ENCODE measurements around the gene SLC22A3. TPM values are rescaled to one million over a fixed set of nuclear protein-coding genes. Genes with fewer than 3 reads are reported as not detected.

Gene SLC22A3
- total RNA-seq, 1 experiment from 2014 or later, result 4.1 TPM

DNA sequence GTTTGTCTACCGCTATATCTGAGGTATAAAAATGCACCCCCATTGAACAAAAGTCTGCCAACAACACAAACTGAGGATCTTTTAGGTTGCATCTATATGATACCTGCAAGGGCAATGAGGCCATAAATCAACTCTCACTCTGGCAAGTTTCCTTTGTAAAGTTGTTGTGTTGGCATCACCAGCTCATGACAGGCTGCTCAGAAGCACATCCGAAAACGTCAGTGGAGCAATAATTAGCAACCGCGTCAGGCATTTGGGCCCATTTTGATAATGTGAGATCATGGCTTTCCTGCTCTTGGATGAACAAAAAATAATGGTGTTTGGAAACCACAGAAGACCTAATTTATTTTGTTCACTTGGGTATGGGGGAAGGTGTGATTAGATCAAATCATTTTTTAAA, 12.0 kb upstream of the SLC22A3 start:
- no peak overlapping the region for H3K27ac Mint-ChIP-seq
- H3K4me3 Mint-ChIP-seq, result no peak overlapping the region
- peaks cover 15% of the 10 kb centered on the region; the same call in 1 of the 2 replicates for H3K9me3 Mint-ChIP-seq
- H3K4me1 Mint-ChIP-seq, result peaks cover 7% of the 10 kb centered on the region; the same call in 1 of the 2 replicates
- no peak for ATAC-seq
- POLR2A ChIA-PET, result no interaction called here
- no peak for DNase-seq (ENCODE audit: low spot score)
- CTCF ChIA-PET, result no interaction called here
- no peaks in the 10 kb centered on the region for H3K36me3 Mint-ChIP-seq
- no peak for TF ChIP-seq GRHL2 (CRISPR knock-in tag; IDR thresholded peaks at IDR 0.05; ENCODE audit: insufficient replicate concordance, severe bottlenecking)
- TF ChIP-seq, protein P1, sequence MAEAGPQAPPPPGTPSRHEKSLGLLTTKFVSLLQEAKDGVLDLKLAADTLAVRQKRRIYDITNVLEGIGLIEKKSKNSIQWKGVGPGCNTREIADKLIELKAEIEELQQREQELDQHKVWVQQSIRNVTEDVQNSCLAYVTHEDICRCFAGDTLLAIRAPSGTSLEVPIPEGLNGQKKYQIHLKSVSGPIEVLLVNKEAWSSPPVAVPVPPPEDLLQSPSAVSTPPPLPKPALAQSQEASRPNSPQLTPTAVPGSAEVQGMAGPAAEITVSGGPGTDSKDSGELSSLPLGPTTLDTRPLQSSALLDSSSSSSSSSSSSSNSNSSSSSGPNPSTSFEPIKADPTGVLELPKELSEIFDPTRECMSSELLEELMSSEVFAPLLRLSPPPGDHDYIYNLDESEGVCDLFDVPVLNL (CRISPR knock-in tag; IDR thresholded peaks at IDR 0.05; ENCODE audit: borderline replicate concordance, low read depth), result no peak
- TF ChIP-seq CREM (CRISPR knock-in tag; IDR thresholded peaks at IDR 0.05), result no peak
- TF ChIP-seq, protein P2, sequence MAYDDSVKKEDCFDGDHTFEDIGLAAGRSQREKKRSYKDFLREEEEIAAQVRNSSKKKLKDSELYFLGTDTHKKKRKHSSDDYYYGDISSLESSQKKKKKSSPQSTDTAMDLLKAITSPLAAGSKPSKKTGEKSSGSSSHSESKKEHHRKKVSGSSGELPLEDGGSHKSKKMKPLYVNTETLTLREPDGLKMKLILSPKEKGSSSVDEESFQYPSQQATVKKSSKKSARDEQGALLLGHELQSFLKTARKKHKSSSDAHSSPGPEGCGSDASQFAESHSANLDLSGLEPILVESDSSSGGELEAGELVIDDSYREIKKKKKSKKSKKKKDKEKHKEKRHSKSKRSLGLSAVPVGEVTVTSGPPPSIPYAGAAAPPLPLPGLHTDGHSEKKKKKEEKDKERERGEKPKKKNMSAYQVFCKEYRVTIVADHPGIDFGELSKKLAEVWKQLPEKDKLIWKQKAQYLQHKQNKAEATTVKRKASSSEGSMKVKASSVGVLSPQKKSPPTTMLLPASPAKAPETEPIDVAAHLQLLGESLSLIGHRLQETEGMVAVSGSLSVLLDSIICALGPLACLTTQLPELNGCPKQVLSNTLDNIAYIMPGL (CRISPR knock-in tag; IDR thresholded peaks at IDR 0.05), result no peak
- TF ChIP-seq TP53 (CRISPR knock-in tag; IDR thresholded peaks at IDR 0.05), result no peak
- TF ChIP-seq, protein P3, sequence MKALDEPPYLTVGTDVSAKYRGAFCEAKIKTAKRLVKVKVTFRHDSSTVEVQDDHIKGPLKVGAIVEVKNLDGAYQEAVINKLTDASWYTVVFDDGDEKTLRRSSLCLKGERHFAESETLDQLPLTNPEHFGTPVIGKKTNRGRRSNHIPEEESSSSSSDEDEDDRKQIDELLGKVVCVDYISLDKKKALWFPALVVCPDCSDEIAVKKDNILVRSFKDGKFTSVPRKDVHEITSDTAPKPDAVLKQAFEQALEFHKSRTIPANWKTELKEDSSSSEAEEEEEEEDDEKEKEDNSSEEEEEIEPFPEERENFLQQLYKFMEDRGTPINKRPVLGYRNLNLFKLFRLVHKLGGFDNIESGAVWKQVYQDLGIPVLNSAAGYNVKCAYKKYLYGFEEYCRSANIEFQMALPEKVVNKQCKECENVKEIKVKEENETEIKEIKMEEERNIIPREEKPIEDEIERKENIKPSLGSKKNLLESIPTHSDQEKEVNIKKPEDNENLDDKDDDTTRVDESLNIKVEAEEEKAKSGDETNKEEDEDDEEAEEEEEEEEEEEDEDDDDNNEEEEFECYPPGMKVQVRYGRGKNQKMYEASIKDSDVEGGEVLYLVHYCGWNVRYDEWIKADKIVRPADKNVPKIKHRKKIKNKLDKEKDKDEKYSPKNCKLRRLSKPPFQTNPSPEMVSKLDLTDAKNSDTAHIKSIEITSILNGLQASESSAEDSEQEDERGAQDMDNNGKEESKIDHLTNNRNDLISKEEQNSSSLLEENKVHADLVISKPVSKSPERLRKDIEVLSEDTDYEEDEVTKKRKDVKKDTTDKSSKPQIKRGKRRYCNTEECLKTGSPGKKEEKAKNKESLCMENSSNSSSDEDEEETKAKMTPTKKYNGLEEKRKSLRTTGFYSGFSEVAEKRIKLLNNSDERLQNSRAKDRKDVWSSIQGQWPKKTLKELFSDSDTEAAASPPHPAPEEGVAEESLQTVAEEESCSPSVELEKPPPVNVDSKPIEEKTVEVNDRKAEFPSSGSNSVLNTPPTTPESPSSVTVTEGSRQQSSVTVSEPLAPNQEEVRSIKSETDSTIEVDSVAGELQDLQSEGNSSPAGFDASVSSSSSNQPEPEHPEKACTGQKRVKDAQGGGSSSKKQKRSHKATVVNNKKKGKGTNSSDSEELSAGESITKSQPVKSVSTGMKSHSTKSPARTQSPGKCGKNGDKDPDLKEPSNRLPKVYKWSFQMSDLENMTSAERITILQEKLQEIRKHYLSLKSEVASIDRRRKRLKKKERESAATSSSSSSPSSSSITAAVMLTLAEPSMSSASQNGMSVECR (CRISPR knock-in tag; IDR thresholded peaks at IDR 0.05; ENCODE audit: borderline replicate concordance), result no peak
- TF ChIP-seq JAZF1 (CRISPR knock-in tag; IDR thresholded peaks at IDR 0.05), result no peak
- TF ChIP-seq, protein P4, sequence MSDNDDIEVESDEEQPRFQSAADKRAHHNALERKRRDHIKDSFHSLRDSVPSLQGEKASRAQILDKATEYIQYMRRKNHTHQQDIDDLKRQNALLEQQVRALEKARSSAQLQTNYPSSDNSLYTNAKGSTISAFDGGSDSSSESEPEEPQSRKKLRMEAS (CRISPR knock-in tag; IDR thresholded peaks at IDR 0.05), result no peak
- TF ChIP-seq JUN (CRISPR knock-in tag; IDR thresholded peaks at IDR 0.05), result no peak
- TF ChIP-seq RELA (CRISPR knock-in tag; IDR thresholded peaks at IDR 0.05; ENCODE audit: borderline replicate concordance), result no peak
- no peak for TF ChIP-seq ZNF671 (CRISPR knock-in tag; IDR thresholded peaks at IDR 0.05)
- TF ChIP-seq, protein P5, sequence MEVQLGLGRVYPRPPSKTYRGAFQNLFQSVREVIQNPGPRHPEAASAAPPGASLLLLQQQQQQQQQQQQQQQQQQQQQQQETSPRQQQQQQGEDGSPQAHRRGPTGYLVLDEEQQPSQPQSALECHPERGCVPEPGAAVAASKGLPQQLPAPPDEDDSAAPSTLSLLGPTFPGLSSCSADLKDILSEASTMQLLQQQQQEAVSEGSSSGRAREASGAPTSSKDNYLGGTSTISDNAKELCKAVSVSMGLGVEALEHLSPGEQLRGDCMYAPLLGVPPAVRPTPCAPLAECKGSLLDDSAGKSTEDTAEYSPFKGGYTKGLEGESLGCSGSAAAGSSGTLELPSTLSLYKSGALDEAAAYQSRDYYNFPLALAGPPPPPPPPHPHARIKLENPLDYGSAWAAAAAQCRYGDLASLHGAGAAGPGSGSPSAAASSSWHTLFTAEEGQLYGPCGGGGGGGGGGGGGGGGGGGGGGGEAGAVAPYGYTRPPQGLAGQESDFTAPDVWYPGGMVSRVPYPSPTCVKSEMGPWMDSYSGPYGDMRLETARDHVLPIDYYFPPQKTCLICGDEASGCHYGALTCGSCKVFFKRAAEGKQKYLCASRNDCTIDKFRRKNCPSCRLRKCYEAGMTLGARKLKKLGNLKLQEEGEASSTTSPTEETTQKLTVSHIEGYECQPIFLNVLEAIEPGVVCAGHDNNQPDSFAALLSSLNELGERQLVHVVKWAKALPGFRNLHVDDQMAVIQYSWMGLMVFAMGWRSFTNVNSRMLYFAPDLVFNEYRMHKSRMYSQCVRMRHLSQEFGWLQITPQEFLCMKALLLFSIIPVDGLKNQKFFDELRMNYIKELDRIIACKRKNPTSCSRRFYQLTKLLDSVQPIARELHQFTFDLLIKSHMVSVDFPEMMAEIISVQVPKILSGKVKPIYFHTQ (CRISPR knock-in tag; IDR thresholded peaks at IDR 0.05), result no peak
- TF ChIP-seq, protein P6, sequence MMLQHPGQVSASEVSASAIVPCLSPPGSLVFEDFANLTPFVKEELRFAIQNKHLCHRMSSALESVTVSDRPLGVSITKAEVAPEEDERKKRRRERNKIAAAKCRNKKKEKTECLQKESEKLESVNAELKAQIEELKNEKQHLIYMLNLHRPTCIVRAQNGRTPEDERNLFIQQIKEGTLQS (CRISPR knock-in tag; conservative IDR thresholded peaks at IDR 0.05), result no peak
- TF ChIP-seq, protein P7, sequence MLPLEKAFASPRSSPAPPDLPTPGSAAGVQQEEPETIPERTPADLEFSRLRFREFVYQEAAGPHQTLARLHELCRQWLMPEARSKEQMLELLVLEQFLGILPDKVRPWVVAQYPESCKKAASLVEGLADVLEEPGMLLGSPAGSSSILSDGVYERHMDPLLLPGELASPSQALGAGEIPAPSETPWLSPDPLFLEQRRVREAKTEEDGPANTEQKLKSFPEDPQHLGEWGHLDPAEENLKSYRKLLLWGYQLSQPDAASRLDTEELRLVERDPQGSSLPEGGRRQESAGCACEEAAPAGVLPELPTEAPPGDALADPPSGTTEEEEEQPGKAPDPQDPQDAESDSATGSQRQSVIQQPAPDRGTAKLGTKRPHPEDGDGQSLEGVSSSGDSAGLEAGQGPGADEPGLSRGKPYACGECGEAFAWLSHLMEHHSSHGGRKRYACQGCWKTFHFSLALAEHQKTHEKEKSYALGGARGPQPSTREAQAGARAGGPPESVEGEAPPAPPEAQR (CRISPR knock-in tag; IDR thresholded peaks at IDR 0.05), result no peak
- H3K27me3 Mint-ChIP-seq (ENCODE audit: low read depth), result peaks cover 6% of the 10 kb centered on the region; the same call in 1 of the 2 replicates

Measured in WTC11 (cell line).